NK-92 (cell line): ENCODE measurements around the gene JMJD7.

Experiments used
- DNase-seq: peaks from one replicate; lab custom pipeline; 2025; ENCODE audit not compliant: unreplicated experiment; lab: John Stamatoyannopoulos, UW

Gene JMJD7

DNA sequence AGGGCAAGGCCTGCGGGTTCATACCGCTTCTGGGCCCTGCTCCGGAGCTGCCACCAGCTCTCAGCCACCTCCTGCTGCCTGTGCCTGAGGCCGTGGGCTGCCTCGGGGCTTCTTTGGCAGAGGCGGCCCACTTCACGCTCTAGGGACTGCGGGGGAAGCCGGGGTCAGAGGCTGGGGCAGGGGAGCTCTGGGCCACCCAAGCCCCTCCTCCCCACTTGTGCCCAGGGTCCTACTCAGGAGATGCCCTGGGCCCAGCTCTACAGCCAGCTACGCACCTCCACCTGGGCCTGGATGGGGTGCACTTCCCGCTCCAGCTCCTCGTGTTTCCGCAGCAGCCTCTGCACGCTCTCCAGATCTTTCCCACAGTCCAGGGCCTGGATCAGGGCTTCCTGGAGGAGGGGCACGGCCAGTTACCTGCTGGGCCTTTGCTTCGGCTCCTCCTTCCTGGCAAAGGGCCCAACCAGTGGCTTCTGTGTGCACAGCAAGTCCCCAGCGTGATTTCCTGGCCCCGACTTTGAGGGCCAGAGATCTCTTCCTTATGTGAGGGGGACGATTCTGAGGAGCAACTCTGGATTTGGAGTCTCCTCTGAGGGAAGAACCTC, 34.7 kb downstream of the JMJD7 start:
- DNase-seq = no peak

DNA sequence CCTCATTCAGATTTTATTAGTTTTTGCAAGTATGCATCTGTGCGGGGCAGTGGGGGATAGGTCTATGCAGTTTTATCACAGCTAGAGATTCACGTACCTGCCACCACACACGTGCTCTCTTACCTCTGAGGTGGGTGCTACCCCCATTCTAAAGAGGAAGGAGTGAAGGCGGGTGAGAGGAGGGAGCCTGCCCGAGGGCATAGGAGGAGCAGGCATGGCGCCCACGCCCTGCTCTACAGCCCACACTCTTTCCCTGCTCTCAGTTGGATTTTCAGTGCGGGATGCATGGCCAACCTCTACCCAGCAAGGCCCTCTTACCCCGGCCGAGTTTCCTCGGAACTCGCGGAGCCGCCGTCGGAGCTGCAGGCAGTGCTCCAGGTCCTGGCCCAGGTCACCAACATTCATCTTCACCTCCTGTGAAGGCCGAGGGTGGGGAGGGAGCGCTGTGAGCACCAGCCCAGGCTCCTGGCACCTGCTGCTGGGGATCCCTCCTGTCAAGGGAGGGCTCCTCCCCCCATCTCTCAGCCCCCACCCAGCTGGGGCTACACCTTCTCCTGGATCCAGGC, 37.7 kb downstream of the JMJD7 start:
- no peak for DNase-seq

DNA sequence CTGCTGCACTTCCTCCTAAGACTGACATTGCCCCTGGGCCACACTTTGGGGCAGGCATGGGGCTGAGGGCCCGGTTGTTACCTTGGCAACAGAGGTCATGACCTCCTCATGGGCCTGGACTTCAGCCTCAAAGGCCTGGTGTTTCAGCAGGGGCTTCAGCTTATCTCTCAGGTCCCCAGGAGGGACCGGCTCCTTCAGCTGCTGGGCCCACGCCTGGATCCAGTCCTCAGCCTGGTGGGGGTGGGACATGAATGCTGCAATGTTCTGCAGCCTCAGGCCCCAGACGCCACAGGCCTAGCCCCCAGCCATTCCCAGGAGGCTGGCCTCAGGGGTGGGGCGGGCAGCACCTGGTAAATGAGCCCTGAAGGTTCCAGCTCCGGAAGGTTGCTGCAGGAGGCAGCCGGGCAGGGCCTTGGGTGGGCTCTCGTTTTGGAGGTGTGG, 38.4 kb downstream of the JMJD7 start:
- no peak for DNase-seq

DNA sequence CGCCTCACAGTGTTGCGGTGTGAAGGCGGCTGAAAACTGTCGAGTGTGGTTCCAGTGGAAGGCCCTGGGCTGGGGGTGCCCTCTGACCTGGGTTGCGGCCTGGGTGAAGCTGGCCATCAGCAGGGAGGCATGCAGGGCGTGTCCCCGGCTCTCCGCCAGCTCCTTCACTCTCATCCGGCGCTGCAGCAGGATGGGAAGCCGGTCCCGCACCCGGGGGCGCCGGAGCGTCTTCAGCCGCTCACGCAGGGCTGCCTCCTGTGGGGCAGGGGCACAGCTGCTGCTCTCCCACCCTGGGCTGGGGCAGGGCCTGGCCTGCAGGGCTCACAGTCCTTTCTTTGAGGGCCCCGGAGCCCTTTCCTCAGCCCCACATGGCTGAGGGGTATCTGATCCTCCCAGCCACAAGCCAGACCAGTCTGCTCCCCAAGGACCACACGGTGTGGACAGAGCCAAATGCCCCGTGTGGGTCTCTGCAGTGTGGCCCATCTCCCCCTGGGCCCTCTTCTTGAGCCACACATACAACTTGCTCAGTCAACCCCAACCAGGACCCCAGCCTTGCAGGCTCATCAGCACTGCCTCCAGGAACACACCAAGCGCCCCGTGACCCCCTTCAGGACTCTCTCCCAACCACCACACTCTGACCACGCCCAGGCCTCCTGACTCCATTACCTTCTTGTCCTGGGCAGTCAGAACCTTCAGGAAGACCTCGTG, 39.1 kb downstream of the JMJD7 start:
- DNase-seq = no peak

DNA sequence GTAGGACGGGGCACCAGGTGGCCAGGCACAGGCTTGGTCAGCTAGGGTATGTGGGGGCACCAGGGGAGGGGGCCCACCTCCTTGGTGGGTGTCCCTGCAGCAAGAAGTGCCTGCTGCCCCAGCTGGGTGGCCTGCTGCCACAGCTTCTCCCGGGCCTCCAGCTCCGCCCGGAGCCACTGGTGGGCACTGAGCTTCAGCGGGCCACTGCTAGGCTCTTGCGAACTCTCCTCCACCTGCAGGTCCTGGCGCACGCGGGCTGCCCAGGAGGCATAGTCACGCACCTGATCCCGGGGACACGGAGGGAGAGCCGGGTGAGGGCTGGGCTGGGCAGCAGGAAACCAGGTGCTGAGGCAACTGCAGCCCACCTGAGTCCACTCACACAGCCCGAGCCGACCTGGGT, 40.4 kb downstream of the JMJD7 start:
- DNase-seq = no peak

DNA sequence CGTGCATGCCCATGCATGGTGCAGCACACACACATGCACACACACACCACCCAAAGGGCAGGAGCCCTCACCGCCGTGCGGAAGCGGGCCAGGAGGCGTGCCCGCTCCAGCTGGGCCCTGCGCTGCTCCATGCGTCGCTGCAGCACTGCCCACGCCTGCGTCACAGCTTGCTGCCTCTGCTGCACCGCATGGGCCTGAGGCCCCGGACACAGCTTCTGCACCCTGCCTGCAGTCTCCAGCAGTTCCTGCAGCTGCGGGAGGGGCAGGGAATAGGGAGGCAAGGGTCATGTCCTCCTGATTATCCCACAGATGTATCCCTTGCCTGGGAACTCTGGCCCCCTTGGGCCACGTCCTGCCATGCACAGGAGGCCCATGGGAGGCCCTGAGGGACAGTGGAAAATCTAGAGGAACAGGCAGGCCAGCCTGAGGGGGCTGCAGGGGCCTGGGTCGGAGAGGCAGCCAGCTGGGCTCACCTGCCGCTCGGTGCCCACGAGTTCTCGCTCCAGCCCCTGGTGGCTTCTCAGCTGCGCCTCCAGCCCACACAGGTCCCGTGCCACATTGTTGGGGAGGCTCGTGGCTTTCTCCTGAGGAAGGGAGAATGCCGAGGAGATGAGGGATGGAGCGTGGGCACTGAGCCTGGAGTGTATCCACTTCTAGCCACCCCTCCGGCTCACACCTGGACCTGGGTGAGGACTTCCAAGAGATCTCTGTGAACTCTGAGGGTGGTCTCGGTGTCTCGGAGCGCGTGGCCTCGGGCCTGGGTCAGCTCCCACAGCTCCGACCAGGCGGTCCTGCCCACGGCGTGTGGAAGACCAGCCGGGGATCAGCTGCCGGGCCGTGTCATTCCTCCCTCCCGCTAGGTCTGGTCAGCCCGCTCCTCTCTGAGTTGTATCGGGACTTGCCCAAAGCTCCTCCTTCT, 42.1 kb downstream of the JMJD7 start:
- DNase-seq = no peak

DNA sequence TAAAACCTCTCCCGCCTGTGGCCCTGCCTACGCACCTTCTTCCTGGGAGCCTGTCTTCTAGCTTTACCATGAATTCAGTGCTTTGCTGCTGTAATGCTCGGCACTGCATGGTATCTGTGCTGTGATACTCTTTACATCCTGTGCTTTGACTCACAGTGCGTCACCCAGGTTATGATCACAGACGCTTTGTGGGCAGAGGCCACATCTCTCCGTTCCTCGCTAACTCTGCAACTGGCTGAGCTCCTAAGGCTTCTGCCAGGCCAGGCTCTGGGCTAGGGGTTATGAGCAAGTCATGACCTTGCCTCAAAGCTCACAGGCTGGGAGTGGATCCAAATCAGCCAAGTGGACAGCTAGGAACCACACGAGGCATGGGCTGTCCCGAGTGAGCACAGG, 42.8 kb downstream of the JMJD7 start:
- no peak for DNase-seq

DNA sequence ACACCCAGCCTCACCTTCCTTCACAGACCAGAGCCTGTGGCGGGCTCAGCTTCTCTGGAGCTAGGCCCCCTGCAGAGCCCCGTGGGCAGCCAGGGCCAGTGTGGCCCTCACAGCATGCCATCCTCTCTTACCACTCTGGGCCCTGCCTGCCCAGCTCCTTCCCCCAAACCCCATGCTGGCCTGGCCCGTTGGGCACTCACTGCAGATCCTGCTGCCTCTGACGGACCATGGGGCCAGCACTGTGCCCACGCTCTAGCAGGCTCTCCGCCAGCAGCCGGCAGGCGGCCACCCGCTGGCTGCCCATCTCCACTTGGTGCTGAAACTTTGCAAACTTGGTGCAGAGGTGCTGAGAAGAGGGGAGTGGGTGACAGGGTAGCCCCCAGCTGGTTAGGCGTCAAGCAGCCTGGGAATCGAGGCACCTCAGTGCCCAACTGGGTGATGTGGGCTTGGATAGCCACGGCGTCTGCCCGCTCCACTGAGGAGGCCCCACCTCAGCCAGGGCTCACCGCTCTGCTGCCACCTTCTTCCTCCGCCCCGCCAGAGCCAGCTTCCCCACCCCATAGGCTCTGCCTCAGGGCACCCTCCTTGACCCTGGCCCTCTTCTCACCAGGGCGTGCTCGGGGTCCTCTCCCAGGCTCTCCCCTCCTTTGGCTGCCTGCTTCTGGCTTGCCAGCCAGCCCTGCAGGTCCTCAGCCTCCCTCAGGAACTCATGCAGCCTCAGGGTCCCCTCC, 43.4 kb downstream of the JMJD7 start:
- DNase-seq = no peak

DNA sequence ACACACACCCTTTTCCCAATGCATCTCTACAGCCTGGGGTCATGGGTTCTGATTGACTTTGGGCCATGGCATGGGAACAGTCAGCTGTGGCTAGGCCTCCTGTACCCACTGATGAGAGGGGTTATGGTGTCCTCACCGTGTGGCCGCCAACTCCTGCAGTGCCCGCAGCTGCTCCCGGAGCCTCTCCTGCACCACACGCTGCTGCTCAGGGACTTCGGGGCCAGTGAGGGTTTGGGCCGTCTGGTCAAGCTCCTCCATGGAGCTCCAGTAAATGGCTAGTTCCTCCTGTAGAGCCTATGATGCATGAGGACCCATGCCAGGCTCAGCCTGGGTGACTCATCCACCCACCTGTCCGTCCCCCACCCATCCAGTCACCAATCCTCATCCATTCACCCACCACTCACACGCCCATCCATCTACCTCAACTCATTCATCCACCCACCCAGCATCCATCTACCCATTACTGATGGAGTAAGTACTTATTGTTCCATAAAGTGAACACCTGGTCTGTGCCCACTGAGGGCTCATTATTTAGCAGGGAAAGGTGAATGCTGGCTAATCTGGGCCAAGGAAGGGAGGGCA, 44.4 kb downstream of the JMJD7 start:
- no peak for DNase-seq

DNA sequence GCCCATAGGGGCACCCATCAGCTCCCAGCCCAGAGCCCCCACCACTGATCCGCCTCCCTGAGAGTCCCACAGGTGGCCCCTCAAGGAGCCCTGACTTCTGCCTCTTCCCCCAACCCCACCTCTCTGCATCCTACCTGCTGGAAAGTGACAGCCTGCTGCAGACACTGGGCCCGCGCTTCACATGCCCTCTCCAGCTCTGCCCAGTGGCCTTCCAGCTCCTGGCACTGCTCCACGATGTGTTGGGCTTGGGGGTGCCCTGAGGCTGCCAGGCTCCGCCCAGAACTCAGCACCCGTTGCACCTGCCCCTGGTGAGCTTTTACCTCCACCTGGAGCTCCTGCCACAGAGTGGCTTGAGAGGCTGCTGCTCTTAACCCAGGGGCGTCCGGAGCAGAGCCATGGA, 45.8 kb downstream of the JMJD7 start:
- DNase-seq = no peak

DNA sequence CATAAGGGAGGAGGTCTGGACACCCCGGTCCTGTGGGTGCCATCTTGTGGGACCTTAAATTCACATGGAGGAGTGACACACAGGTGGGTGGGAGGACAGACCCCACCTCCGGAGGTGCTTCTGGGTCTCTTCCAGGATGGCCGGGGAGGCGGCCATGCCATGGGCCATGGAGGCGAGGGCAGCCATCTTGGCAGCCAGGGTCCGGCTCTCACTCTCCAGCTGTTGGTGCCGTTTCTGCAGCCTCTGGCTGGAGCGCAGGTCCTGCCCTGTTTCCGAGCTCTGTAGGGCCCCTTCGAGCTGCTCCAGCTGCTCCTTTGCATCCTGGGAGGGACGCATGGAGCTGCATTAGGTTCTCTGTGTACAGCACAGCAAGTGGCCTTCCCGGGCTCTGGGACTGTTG, 46.8 kb downstream of the JMJD7 start:
- no peak for DNase-seq

DNA sequence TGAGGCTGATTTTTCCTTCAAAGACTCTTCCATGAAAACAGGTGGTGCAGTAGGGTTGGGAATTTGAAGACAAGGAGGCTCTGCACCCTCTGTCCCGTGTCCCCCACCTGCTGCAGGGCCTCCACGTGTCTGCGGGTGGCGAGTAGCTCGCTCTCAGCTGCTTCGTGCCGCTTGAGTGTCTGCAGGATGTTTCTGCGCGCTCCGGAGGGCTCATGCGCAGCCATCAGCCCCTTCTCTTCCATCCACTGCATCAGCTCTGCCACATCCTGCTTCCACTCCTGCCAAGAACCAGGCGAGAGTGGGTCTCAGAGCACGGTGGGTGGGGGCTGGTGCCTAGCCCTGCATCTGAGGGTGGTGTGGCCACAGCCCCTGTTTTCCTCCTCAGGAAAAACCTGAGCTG, 48.1 kb downstream of the JMJD7 start:
- no peak for DNase-seq

DNA sequence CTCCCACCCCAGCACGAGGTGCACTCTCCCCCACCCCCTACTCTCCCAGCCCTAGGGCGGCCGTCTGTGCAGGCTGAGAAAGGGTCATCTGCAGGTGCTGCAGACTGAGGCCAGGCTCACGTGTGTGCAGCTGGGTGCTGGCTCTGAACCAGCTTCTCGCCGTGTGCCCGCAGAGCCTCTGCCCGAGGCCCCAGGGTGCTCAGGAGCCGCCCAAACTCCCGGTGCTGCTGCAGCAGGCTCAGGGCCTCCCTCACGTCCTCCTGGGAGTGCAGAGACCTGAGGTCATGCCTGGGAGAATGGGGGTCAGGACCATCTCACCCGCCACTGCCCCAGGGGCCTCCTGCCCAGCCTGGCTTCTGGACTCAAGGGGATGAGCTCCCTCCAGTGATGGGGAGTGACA, 48.8 kb downstream of the JMJD7 start:
- no peak for DNase-seq

DNA sequence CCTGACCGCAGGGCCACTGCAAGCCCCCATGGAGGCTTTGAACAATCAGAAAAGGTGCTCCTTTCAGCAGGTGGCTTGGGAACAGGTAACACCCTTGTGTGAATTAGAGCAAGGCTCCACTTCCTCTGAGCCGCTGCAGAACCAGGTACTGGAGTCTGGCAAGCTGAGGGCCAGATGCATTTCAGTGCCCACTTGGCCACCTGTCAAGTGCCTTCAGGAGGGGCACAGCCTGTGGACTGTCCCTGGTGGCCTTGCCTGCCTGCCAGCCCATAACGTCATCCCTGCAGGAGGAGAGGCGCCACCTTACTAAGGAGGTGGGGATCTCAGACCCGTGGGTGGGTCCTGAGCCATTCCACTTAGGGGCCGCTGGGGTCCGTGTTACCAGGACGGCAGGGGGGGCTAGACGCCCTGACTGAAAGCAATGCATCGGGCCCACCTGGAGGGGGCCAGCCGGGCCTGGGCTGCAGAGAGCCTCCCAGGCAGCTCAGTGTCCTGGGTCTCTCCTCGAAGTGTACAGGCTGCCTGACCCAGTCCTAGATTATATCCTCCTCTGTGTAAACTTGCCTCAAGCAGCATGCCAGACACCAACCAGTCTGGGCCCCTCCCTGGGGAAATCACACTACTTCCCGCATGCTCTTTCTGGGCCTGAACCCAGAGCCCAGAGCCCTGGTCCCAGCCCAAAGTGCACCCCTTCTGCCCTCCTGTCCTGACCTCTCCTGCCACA, 49.9 kb downstream of the JMJD7 start:
- no peak for DNase-seq

DNA sequence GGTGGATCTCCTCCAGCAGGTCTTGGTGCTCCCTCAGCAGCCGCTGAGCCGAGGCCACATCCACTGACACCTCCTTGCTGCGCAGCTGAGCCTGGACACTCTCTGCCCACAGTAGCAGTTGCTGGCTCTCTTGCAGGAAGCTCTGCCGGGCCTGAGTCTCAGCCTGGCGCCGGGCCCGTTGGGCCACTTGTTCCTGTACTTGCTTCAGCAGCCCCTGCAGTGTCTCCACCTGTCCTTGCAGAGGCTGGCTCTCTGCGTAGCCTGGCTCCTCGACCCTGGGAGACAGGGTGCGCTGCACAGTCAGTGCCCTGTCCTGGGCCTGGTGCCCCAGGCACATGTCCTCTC, 50.4 kb downstream of the JMJD7 start:
- DNase-seq = no peak

DNA sequence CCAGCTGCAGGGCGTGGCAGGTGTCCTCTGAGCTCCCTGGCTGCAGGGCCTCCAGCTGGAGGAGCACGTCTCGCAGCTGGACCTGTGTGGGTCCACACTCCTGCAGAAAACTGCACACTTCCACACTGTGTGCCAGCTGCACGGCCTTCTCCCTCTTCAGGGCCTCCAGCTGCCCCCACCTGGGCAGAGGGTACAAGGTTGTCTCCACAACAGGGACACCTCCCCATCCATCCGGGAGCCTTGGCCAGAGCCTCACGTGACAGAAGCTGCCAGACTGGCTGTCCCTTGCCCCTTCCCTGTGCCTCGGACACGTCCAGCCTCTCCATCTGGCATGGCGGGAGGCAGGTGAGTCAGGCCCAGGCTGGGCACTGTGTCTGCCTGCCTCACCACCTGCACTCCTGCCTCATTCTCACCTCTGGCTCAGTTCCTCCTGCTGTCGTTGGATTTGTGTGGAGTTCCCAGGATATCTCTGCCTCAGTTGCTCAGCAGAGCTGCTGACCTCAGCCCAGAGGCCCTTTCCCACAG, 51.5 kb downstream of the JMJD7 start:
- DNase-seq = no peak

DNA sequence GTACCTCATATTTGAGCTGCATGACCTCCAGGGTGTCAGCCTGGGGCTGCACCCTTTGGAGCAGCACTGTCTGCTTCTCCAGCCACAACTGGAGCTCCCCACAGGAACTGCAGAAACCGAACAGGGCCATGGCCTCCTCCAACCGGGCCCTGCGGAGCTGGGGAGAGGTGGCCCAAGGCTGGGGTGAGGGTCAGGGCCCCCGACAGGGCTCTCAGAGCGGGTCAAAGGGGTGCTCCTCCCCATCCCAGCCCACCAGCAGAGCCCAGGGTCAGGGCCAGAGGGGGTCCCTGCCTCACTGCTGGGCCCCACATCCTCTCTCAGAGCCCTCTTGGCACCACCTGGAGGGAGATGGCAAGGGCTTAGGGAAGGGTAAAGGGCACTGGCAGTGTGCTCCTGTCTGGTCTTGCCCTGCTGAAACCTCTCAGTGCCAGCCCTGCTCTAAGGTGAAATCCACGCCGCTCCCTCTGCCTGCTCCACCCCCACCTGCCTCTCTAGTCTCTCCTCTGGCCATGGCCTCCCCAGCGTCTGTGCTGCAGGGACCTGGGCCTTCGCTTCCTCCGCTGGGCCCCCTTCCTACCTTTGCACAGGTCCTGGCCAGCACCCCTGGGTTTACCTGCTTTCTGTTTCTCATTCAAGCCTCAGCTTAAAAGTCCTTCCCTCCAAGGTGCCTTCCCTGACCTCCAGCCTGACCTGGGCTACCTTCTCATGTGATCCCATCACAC, 52.4 kb downstream of the JMJD7 start:
- DNase-seq = no peak

DNA sequence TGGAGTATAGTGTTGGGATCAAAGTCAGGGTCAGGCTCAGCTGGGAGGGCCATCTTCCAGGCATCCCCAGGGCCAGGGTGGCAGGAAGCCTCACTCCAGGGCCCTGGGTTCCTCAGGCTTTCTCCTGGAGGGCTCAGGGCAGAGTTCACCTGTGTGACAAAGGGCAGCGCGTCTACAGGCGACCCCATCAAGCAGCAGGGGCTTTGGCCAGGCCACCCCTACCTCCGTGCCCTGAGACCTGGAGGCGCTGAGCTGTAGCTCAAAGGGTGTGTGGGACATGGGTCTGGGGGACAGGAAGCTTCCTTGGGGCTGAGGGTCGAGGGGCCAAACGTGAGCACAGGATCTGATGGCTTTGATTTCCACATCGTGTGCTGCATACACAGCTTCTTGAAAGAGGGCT, 53.2 kb downstream of the JMJD7 start:
- DNase-seq = no peak

DNA sequence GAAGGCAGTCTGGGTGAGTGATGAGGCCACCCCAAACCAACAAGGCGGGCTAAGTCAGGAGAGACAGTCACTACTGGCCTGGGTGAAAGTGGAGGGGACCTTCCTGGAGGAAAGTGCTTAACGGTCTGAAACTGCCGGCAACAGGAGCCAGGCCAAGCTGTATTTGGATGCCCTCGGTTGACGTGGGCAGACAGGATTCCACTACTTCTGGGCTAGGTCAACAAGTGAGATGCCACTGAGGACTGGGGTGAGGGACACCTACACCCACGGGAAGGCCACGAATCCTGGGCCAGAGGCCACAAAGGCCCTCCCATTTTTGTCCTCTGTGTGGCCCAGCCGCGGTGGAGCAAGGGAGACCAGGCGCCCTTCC, 53.6 kb downstream of the JMJD7 start:
- DNase-seq = no peak
